Heart right ventricle (tissue), 16 donors: Measurements from ENCODE around the gene TTLL11. TPM values are rescaled to one million over a fixed set of nuclear protein-coding genes. Genes with fewer than 3 reads are reported as not detected.

Source experiments
- ATAC-seq, 8 donors: fragments of 200-7000 bp; cut with Tn5 transposase; one replicate each; pipeline ENCODE4 v1.9.1; 2020; ENCODE audit warnings: mild to moderate bottlenecking in 8 of 8, moderate library complexity in 8 of 8, moderate number of reproducible peaks in 1 of 8
- DNase-seq, 2 donors: peaks; one replicate each; pipeline ENCODE4 v3.0.0-alpha.2; 2020
- H3K27ac ChIP-seq, 10 donors: fragments of 200-600 bp; sonication (generic) in 2 of 10; one replicate each; pipeline versions ENCODE4 v1.5.0 to v1.8.0; 2020 to 2022; ENCODE audit warnings: mild to moderate bottlenecking in 3 of 10
- H3K27me3 ChIP-seq, 7 donors: fragments of 200-600 bp; one replicate each; pipeline ENCODE4 v1.8.0; 2021 to 2022; ENCODE audit warnings: mild to moderate bottlenecking in 2 of 7
- H3K36me3 ChIP-seq, 9 donors: fragments of 200-600 bp; sonication (generic) in 1 of 9; one replicate each; pipeline versions ENCODE4 v1.5.0 to v1.8.0; 2020 to 2022; ENCODE audit warnings: mild to moderate bottlenecking in 2 of 9
- H3K4me1 ChIP-seq, 9 donors: fragments of 200-600 bp; sonication (generic) in 1 of 9; one replicate each; pipeline versions ENCODE4 v1.5.0 to v1.8.0; 2020 to 2022; ENCODE audit warnings: mild to moderate bottlenecking in 4 of 9
- H3K4me3 ChIP-seq, 10 donors: fragments of 200-600 bp; sonication (generic) in 2 of 10; one replicate each; pipeline versions ENCODE4 v1.5.0 to v1.8.0; 2020 to 2022; ENCODE audit warnings: mild to moderate bottlenecking in 7 of 10, moderate library complexity in 2 of 10
- H3K9me3 ChIP-seq, 11 donors: fragments of 200-600 bp in 10 of 11; sonication (generic) in 2 of 11; one replicate each; pipeline versions ENCODE4 v1.5.0 to v1.8.0; 2013 to 2022; ENCODE audit warnings: mild to moderate bottlenecking in 2 of 11, control low read depth in 1 of 11, moderate library complexity in 1 of 11
- WGBS, 2 donors: extraction: QIAGEN DNeasy Blood & Tissue Kit; methylation state at CpG; one replicate each; pipeline ENCODE4 v1.1.7; 2013; ENCODE audit warnings: inconsistent platforms in 1 of 2; 5-methylcytosine and 5-hydroxymethylcytosine counted together
- intact Hi-C, 10 donors: fragments of 100-400 bp; cut with DNase I; formaldehyde crosslinking; loops; one replicate each; pipeline versions ENCODE4 v1.11.1 to v1.14.2; 2022
- polyA plus RNA-seq, 2 donors: library from polyadenylated mRNA; stranded (reverse); fragments of 200-250 nt; gene quantifications; one replicate each; pipeline ENCODE4 v1.2.3, GENCODE V29; 2013
- total RNA-seq, 10 donors: library from RNA; stranded (reverse); fragmentation: NEBNext Ultra II Directional in 3 of 10; extraction: Animal tissue kit (Norgen Biotek cat#: 25700) in 3 of 10; gene quantifications; one replicate each; pipeline versions ENCODE4 v1.2.1 to v1.2.4, GENCODE V29; 2021 to 2023
- TF ChIP-seq, protein P1 (sequence below), 9 donors: fragments of 200-600 bp; sonication (generic) in 2 of 9; IDR thresholded peaks; one replicate each; pipeline versions ENCODE4 v1.5.0 to v1.8.0; 2021 to 2022; ENCODE audit warnings: antibody characterized with exemption in 9 of 9, mild to moderate bottlenecking in 5 of 9, moderate library complexity in 1 of 9
- donor health status: Arrhythmogenic right ventricular cardiomyopathy.
- donor health status: ischemic (EF 13 %, LVEDD 7.1; RV severe dilation, severe dysfunction).
- donor health status: healthy with polysubstance abuse.
- donor health status: DM: no; HTN: yes; CAD: no.
- donor health status: DM: no; HTN: no; CAD: no.
- donor health status: ischemic (EF 25% LVEDD 6.9; RV normal size, moderate dysfunction).
- donor health status: ischemic (EF 25% LVEDD 5.7; RV mildly dilated, moderate dysfunction).
- donor health status: healthy.
- donor health status: DM: yes; HTN: yes; CAD: no.
- donor health status: Ischemic cardiomyopathy.
- donor health status: ischemic (EF 35%, LVEDD 5.7; RV mildly dilated, moderate dysfunction).
- donor health status: nonischemic (EF 11% LVEDD 7.7; RV severe dilation, severe dysfunction).
- donor health status: DM: yes; HTN: yes; CAD: no.
- donor health status: PGD.
- donor health status: ischemic (EF 29% LVEDD 5.4; RV normal size, mild dysfunction).
- donor health status: nonischemic (EF 23%, LVEDD 6.1; RV moderate dilation, normal function).

Gene TTLL11
- total and polyA plus RNA-seq, 12 donors: 2.6 to 8.7 (median 5.8) TPM

DNA sequence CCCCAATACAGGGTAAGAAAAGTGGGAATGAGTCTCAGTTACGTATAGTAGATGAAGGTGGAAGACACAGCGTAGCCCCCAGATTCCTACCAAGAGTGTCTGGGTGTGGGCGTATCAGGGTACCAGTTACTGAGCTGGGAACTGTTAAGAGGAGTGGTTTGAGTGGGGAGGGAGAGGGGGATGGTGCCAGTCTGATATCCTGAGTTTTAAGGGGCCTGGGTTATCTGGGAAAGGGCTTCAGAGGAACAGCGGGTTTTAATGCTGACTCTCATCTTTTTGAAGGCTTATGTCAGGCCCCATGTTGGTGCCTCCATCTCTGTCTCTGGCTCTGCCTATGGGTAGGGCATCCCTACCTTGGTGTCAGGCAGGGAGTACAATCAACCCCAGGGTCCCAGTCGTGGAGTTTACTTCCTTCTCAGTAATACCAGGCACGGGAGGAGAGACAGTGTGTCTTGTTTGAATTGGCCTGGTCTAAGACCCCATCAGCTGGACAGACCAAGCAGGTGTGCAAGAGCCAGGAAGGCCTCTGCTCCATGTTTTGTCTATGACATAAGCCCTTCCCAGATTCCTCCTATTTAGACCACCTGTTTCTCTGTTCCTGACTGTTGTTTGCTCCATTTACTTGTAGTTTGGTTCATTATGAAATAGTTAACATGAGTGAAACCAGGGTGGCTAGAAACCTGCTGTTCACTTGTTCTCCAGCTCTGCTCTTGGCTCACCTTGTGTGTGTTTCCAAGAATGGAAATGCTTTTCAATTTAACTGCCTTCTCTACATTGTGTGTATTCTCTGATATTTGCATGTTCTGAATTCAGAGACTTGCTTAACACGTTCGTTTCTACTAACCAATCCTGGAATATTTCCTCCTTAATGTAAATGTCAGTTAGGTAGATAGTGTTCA, 316.1 kb downstream of the TTLL11 start:
- TF ChIP-seq, protein P1, sequence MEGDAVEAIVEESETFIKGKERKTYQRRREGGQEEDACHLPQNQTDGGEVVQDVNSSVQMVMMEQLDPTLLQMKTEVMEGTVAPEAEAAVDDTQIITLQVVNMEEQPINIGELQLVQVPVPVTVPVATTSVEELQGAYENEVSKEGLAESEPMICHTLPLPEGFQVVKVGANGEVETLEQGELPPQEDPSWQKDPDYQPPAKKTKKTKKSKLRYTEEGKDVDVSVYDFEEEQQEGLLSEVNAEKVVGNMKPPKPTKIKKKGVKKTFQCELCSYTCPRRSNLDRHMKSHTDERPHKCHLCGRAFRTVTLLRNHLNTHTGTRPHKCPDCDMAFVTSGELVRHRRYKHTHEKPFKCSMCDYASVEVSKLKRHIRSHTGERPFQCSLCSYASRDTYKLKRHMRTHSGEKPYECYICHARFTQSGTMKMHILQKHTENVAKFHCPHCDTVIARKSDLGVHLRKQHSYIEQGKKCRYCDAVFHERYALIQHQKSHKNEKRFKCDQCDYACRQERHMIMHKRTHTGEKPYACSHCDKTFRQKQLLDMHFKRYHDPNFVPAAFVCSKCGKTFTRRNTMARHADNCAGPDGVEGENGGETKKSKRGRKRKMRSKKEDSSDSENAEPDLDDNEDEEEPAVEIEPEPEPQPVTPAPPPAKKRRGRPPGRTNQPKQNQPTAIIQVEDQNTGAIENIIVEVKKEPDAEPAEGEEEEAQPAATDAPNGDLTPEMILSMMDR (IDR thresholded peaks at IDR 0.05): no peak
- DNase-seq: no peak
- Histone ChIP-seq H3K4me3 (no peak overlapping the region), H3K36me3 (peaks cover 8 to 94% (median 59%) of the 10 kb centered on the region in 9 donors), H3K27ac (no peak overlapping the region), H3K9me3 (peaks cover 0 to 7% (median 0%) of the 10 kb centered on the region in 11 donors), H3K4me1 (peaks cover 2 to 71% (median 34%) of the 10 kb centered on the region in 9 donors), H3K27me3 (no peaks in the 10 kb centered on the region)
- no peak for ATAC-seq
- WGBS, 2 donors: 91 to 92% methylated on average over 8 of the region's 8 CpGs
- intact Hi-C loops: no loop called here

DNA sequence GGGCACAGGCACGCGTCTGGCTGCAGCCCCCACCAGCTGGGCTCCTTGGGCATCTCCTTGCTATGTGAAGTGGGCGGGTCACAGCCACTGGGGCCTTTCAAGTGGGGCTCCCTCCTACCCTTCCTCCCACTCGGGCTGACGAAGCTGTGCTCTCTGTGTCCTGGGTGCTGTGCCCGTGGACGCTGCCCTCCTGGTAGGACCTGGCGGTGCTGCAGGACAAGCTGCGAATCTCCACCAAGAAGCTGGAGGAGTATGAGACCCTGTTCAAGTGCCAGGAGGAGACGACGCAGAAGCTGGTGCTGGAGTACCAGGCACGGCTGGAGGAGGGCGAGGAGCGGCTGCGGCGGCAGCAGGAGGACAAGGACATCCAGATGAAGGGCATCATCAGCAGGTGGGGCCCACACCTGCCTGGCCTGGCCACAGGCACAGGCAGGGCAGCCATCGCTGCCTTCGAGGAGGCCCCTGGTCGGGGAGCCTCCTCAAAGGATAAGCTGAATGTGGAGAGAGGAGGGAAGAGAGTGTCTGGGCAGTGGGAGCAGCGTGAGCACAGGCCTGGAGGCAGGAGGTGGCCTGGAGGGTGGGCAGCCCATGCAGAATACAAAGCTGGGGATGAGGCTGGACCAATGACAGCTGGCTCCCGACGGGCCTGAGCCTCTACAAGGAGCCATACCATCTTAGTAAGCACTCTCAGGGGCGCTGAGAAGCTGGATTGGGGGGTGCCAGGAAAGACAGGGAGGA, 316.9 kb downstream of the TTLL11 start:
- Histone ChIP-seq H3K9me3 (peaks cover 0 to 7% (median 0%) of the 10 kb centered on the region in 11 donors), H3K27ac (no peak overlapping the region), H3K27me3 (no peaks in the 10 kb centered on the region), H3K36me3 (peaks cover under 1 to 94% (median 51%) of the 10 kb centered on the region in 9 donors), H3K4me1 (peaks cover 6 to 72% (median 42%) of the 10 kb centered on the region in 9 donors), H3K4me3 (no peak overlapping the region)
- DNase-seq: peak in 1 of 2 donors; percentile 2
- no peak for ATAC-seq
- intact Hi-C loops: no loop called here
- 95 to 97% methylated on average over 23 of the region's 23 CpGs for WGBS, 2 donors
- TF ChIP-seq, protein P1 (IDR thresholded peaks at IDR 0.05): no peak

DNA sequence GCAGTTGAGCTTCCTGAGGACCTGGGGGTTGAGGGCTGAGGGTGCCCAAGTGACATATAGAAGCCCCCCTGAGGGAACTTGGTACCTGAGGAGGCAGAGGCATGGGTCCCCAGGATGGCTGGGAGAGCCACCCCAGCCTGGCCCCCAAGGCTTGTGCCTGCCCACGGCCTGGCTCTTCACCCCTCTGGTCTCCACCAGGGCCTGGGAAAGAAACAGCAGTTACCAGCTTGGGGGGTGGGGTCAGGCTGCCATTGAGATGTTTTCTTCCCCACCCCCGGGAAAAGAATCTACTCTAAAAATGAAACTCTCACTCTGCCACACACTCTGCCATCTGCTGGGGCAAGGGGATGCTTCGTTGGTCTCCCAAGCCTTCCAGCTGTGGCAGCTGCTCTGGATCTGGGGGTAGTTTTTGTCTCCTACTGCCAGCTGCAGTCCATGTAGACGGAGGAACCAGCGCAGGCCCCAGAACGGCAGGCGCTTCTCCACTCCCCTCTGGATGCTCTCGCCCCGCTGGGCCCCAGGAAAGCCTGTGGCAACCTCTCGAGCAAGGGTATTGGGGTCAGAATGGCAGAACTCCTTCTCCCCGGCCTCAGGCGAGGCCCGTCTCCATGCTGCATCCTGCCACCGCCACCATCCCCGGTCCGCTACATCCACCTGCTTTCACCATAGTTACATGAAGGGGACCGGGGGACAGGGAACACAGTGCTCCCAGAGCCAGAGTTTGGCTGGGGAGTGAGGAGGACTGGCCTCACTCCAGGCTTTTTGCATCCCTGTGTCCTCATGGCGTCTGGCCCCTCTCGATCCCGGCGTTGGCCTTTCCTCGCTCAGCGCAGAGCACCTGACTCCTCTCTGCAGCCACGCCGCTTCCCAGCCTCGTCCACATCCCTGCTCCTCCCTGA, 318.1 kb downstream of the TTLL11 start:
- peaks cover 0 to 7% (median 0%) of the 10 kb centered on the region in 11 donors for H3K9me3 ChIP-seq
- peaks cover 0 to 94% (median 56%) of the 10 kb centered on the region in 9 donors for H3K36me3 ChIP-seq
- no peaks in the 10 kb centered on the region for H3K27me3 ChIP-seq
- peaks cover 7 to 65% (median 37%) of the 10 kb centered on the region in 9 donors for H3K4me1 ChIP-seq
- ATAC-seq (peak in 1 of 8 donors; percentile 18), DNase-seq (peak in 1 of 2 donors; percentile 2)
- H3K27ac ChIP-seq: peak overlapping the region in 1 of 10 donors; percentile 21
- 88 to 92% methylated on average over 26 of the region's 26 CpGs for WGBS, 2 donors
- H3K4me3 ChIP-seq: no peak overlapping the region
- TF ChIP-seq, protein P1 (IDR thresholded peaks at IDR 0.05): no peak
- intact Hi-C loops: no loop called here
